K562 (cell line): ENCODE data around the gene BRINP1.

Experiments used
- EP300 ChIP-seq: IDR thresholded peaks from 2 replicates; pipeline ENCODE4 v1.6.1; 2012; ENCODE audit warnings: low read length, improper control_type of control experiment
- HDAC6 ChIP-seq: IDR thresholded peaks from 2 replicates; pipeline ENCODE4 v1.6.1; 2012; ENCODE audit warnings: low read depth, mild to moderate bottlenecking, control low read depth, inconsistent platforms, low read length, moderate library complexity
- NONO ChIP-seq, 2 experiments: fragments of 200-400 bp in 1 of 2; fragments of 450-650 bp in 1 of 2; formaldehyde crosslinking in 1 of 2; IDR thresholded peaks; 2 replicates each; pipeline ENCODE4 v1.6.1; 2017; ENCODE audit warnings: low read depth in 2 of 2, mild to moderate bottlenecking in 2 of 2, moderate library complexity in 2 of 2, low read length in 1 of 2
- POLR2A ChIP-seq: fragments of 450-650 bp; conservative IDR thresholded peaks from 2 replicates; pipeline ENCODE4 v1.6.1; 2016
- TAF1 ChIP-seq: IDR thresholded peaks from 2 replicates; pipeline ENCODE4 v1.6.1; 2011; ENCODE audit warnings: mild to moderate bottlenecking, low read length, moderate library complexity; ENCODE audit not compliant: insufficient read depth, control insufficient read depth, severe bottlenecking; ENCODE audit errors: extremely low read depth
- USF2 ChIP-seq: sonication (generic); formaldehyde crosslinking; IDR thresholded peaks from 2 replicates; pipeline ENCODE4 v1.5.0; 2020; ENCODE audit warnings: missing genetic modification reagents
- ZNF12 ChIP-seq: sonication (generic); formaldehyde crosslinking; IDR thresholded peaks from 2 replicates; pipeline ENCODE4 v1.4.0; 2020; ENCODE audit warnings: mild to moderate bottlenecking, missing genetic modification reagents
- ZNF134 ChIP-seq: fragments of 250-450 bp; sonication (Bioruptor Pico); conservative IDR thresholded peaks from 2 replicates; pipeline ENCODE4 v1.4.0; 2020
- TF ChIP-seq, protein P1 (sequence below), 3 experiments: IDR thresholded peaks in 2 of 3; conservative IDR thresholded peaks in 1 of 3; 2 replicates each; pipeline ENCODE4 v1.5.1; 2011 to 2012; ENCODE audit warnings: low read length in 3 of 3, mild to moderate bottlenecking in 3 of 3, control low read depth in 2 of 3, improper control_type of control experiment in 1 of 3, inconsistent platforms in 1 of 3, low read depth in 1 of 3, mixed read lengths in 1 of 3, moderate library complexity in 1 of 3; ENCODE audit not compliant: insufficient read depth in 2 of 3
- TF ChIP-seq, protein P2 (sequence below), 2 experiments: fragments of 450-650 bp in 1 of 2; sonication (generic) in 1 of 2; formaldehyde crosslinking in 1 of 2; IDR thresholded peaks in 1 of 2; conservative IDR thresholded peaks in 1 of 2; 2 replicates each; pipeline versions ENCODE4 v1.6.1 to v1.8.1; 2016 to 2023; ENCODE audit warnings: mild to moderate bottlenecking in 2 of 2, moderate library complexity in 2 of 2, inconsistent platforms in 1 of 2, missing genetic modification reagents in 1 of 2
- TF ChIP-seq, protein P3 (sequence below), 2 experiments: fragments of 200-800 bp in 1 of 2; sonication (Bioruptor generic) in 1 of 2; sonication (generic) in 1 of 2; formaldehyde crosslinking in 1 of 2; IDR thresholded peaks in 1 of 2; conservative IDR thresholded peaks in 1 of 2; 2 replicates each; pipeline versions ENCODE4 v1.5.0 to v1.6.1; 2016 to 2020; ENCODE audit warnings: missing compliant biosample characterization in 1 of 2, missing genetic modification characterization in 1 of 2, missing genetic modification reagents in 1 of 2

- TF ChIP-seq, protein P1, sequence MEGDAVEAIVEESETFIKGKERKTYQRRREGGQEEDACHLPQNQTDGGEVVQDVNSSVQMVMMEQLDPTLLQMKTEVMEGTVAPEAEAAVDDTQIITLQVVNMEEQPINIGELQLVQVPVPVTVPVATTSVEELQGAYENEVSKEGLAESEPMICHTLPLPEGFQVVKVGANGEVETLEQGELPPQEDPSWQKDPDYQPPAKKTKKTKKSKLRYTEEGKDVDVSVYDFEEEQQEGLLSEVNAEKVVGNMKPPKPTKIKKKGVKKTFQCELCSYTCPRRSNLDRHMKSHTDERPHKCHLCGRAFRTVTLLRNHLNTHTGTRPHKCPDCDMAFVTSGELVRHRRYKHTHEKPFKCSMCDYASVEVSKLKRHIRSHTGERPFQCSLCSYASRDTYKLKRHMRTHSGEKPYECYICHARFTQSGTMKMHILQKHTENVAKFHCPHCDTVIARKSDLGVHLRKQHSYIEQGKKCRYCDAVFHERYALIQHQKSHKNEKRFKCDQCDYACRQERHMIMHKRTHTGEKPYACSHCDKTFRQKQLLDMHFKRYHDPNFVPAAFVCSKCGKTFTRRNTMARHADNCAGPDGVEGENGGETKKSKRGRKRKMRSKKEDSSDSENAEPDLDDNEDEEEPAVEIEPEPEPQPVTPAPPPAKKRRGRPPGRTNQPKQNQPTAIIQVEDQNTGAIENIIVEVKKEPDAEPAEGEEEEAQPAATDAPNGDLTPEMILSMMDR (IDR thresholded peaks at IDR 0.05 in 2 of 3, conservative IDR thresholded peaks at IDR 0.05 in 1 of 3; ENCODE audit: insufficient read depth in 2 of 3, low read depth in 1 of 3, low read length in 3 of 3) = no peak
- TF ChIP-seq, protein P2, sequence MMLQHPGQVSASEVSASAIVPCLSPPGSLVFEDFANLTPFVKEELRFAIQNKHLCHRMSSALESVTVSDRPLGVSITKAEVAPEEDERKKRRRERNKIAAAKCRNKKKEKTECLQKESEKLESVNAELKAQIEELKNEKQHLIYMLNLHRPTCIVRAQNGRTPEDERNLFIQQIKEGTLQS (IDR thresholded peaks at IDR 0.05) = no peak
- TF ChIP-seq, protein P2 (CRISPR knock-in tag; conservative IDR thresholded peaks at IDR 0.05) = no peak
- TF ChIP-seq, protein P3, sequence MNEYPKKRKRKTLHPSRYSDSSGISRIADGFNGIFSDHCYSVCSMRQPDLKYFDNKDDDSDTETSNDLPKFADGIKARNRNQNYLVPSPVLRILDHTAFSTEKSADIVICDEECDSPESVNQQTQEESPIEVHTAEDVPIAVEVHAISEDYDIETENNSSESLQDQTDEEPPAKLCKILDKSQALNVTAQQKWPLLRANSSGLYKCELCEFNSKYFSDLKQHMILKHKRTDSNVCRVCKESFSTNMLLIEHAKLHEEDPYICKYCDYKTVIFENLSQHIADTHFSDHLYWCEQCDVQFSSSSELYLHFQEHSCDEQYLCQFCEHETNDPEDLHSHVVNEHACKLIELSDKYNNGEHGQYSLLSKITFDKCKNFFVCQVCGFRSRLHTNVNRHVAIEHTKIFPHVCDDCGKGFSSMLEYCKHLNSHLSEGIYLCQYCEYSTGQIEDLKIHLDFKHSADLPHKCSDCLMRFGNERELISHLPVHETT (CRISPR knock-in tag; conservative IDR thresholded peaks at IDR 0.05 in 1 of 2, IDR thresholded peaks at IDR 0.05 in 1 of 2) = no peak
- no peak for TF ChIP-seq HDAC6
- TF ChIP-seq POLR2A = no peak
- TF ChIP-seq EP300 = no peak
- no peak for TF ChIP-seq TAF1
- no peak for TF ChIP-seq USF2 (CRISPR knock-in tag)
- no peak for TF ChIP-seq NONO (IDR thresholded peaks at IDR 0.05; ENCODE audit: low read depth in 2 of 2, low read length in 1 of 2)
- TF ChIP-seq ZNF134 (CRISPR knock-in tag) = no peak
- no peak for TF ChIP-seq ZNF12
Observed at GRCh38 chr9:119166096-119166495, 203.1 kb downstream of the BRINP1 start.
